AG04450 (cell line): ENCODE measurements around the gene LACTBL1. TPM values are rescaled to one million over a fixed set of nuclear protein-coding genes. Genes with fewer than 3 reads are reported as not detected.
"Not testable (repeated sequence)": the region's sequence is repeated elsewhere in the genome, so short reads cannot be mapped to it uniquely, and the experiment has no call there.

ENCODE experiments used
- CTCF ChIA-PET: fragments of 300-600, 350-600 bp; formaldehyde crosslinking; extraction: SDS; loops from one replicate; lab custom pipeline; 2022; ENCODE audit warnings: antibody characterized with exemption, inconsistent platforms; lab: Charles Lee
- POLR2A ChIA-PET: fragments of 350-600 bp; formaldehyde crosslinking; extraction: SDS; loops from one replicate; lab custom pipeline; 2021; ENCODE audit warnings: antibody characterized with exemption, inconsistent platforms; lab: Yijun Ruan, JAX
- DNase-seq: peaks from one replicate; pipeline ENCODE4 v3.0.0-alpha.2; 2011; ENCODE audit warnings: low read depth, low spot score
- H3K27ac ChIP-seq: one replicate; pipeline ENCODE4 v1.5.1; 2012; ENCODE audit warnings: low read depth, low read length, control low read depth
- H3K27me3 ChIP-seq: one replicate; pipeline ENCODE4 v1.6.0; 2012; ENCODE audit warnings: low read length; ENCODE audit not compliant: control insufficient read depth, insufficient read depth
- H3K4me3 ChIP-seq: 2 replicates; pipeline ENCODE4 v1.5.1; 2011; ENCODE audit warnings: mild to moderate bottlenecking, low read depth, low read length, control low read depth
- H3K9me3 ChIP-seq: 2 replicates; pipeline ENCODE4 v1.5.1; 2012; ENCODE audit warnings: low read length; ENCODE audit not compliant: control insufficient read depth, insufficient read depth
- polyA plus RNA-seq: library from polyadenylated mRNA; depleted of rRNA; stranded (reverse); fragments of >200 nt; gene quantifications from 2 replicates; pipeline ENCODE4 v1.2.3, GENCODE V29; 2011
- TF ChIP-seq, protein P1 (sequence below): IDR thresholded peaks from 2 replicates; pipeline ENCODE4 v1.5.1; 2011; ENCODE audit warnings: low read depth, low read length, control low read depth, inconsistent platforms

The LACTBL1 gene
- polyA plus RNA-seq, 1 experiment = not detected

DNA sequence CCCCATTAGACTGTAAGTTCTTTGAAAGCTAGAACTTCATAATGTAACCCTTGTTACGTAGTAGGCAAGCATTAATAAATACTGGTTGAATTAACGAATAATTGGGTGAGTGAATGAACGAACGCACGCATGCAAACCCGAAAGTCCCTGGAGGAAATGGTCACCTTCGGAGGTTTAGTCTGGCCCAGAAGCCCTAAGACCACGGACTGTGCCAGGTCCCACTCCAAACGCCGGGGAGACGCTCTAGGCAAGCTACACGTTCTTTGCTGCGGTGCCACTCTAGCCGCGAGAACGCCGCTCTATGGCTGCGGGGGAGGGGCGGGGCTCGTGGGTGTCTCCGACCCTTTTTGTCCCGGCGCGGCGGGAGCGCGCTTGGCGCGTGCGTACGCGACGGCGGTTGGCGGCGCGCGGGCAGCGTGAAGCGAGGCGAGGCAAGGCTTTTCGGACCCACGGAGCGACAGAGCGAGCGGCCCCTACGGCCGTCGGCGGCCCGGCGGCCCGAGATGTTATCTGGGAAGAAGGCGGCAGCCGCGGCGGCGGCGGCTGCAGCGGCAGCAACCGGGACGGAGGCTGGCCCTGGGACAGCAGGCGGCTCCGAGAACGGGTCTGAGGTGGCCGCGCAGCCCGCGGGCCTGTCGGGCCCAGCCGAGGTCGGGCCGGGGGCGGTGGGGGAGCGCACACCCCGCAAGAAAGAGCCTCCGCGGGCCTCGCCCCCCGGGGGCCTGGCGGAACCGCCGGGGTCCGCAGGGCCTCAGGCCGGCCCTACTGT, 46.6 kb upstream of the LACTBL1 start, which contains the start of gene KDM1A:
KDM1A (plus strand) TSS at position 375 of the 769 bp plus-strand sequence; CDS start at position 504, 129 bp downstream.
- TF ChIP-seq, protein P1, sequence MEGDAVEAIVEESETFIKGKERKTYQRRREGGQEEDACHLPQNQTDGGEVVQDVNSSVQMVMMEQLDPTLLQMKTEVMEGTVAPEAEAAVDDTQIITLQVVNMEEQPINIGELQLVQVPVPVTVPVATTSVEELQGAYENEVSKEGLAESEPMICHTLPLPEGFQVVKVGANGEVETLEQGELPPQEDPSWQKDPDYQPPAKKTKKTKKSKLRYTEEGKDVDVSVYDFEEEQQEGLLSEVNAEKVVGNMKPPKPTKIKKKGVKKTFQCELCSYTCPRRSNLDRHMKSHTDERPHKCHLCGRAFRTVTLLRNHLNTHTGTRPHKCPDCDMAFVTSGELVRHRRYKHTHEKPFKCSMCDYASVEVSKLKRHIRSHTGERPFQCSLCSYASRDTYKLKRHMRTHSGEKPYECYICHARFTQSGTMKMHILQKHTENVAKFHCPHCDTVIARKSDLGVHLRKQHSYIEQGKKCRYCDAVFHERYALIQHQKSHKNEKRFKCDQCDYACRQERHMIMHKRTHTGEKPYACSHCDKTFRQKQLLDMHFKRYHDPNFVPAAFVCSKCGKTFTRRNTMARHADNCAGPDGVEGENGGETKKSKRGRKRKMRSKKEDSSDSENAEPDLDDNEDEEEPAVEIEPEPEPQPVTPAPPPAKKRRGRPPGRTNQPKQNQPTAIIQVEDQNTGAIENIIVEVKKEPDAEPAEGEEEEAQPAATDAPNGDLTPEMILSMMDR = peak; percentile 2; the same call in 1 of the 2 replicates
- H3K27ac ChIP-seq = peak within 1 kb of the TSS; percentile 55
- no peaks in the 10 kb centered on the region for H3K27me3 ChIP-seq
- H3K4me3 ChIP-seq = peak within 1 kb of the TSS; percentile 86
- H3K9me3 ChIP-seq = no peaks in the 10 kb centered on the region; the same call in 1 of the 2 replicates
- ChIA-PET CTCF (interaction anchor here (2.3 kb wide), 1 partner anchor 165 kb away, joined by 6 read pairs; no protein-coding TSS in a partner anchor), POLR2A (interaction anchor here (0.5 to 1.5 kb wide), 4 partner anchors 18 to 325 kb away, joined by 3 to 5 read pairs (median 4); partner anchors contain the start of gene HNRNPR)
- peak; percentile 92 for DNase-seq

DNA sequence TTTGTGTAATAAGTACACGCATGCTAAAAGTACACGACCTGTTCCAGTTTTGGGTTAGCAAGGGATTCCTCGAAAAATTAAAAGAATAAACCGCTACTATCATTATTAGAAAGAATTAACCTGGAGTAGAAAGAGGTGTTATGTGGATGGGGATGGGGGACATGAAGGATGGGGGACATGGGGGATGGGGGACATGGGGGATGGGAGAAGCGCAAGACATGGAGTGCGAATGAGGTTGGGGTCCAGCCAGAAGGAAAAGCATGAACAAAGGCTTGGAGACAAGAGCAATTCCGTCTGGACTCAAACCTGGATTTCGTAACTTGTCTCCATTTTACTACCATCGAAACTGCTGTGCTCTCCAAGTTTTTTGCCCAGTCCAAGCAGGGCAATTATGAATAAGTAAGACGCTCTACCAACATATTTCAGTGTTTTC, 46.0 kb upstream of the LACTBL1 start:
- Histone ChIP-seq H3K27ac (peak overlapping the region; percentile 12), H3K27me3 (no peaks in the 10 kb centered on the region), H3K4me3 (peak overlapping the region; percentile 86), H3K9me3 (no peaks in the 10 kb centered on the region; the same call in 1 of the 2 replicates)
- DNase-seq = no peak
- ChIA-PET CTCF (interaction anchor here (2.3 kb wide), 1 partner anchor 166 kb away, joined by 6 read pairs; no protein-coding TSS in a partner anchor), POLR2A (interaction anchor here (0.5 to 1.5 kb wide), 3 partner anchors 19 to 326 kb away, joined by 3 to 5 read pairs (median 4); partner anchors contain the start of gene HNRNPR)
- TF ChIP-seq, protein P1 = no peak

DNA sequence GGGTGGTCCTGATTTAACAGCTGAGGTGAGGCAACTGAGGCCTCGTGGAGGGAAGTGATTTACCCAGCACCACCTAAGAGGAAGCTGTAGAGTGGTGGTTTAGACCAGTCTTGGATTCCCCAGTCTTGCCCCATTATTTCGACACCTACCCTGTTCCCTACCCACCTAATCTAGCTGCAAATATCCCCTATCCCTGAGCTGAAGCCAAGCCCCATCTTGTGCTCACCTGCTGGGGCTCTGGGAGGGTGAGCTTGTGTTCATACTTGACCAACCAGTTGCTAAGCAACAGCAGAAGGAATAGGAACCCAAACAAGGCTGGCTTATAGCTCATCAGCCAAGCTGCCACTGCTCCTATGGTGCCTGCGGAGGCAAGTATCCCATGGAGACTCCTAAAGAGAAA, 41.0 kb upstream of the LACTBL1 start:
- DNase-seq = no peak
- TF ChIP-seq, protein P1 = no peak
- ChIA-PET CTCF (interaction anchor here (1.5 kb wide), 1 partner anchor 171 kb away, joined by 4 read pairs; no protein-coding TSS in a partner anchor), POLR2A (no interaction called here)
- Histone ChIP-seq H3K27ac (no peak overlapping the region), H3K4me3 (no peak overlapping the region), H3K27me3 (no peaks in the 10 kb centered on the region), H3K9me3 (no peaks in the 10 kb centered on the region)

DNA sequence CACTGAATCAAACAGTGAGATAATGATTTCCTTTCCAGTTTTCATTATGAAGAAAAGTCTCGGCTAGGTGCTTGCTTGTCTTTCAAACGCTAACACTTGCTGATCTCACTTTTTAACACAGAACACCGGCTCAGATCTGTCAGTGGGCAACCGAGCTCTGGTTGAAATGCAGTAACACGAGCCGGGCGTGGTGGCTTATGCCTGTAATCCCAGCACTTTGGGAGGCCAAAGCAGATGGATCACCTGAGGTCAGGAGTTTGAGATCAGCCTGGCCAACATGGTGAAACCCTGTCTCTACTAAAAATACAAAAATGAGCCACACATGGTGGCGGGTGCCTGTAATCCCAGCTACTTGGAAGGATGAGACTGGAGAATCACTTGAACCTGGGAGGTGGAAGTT, 37.4 kb upstream of the LACTBL1 start:
- H3K27me3 ChIP-seq, CTCF ChIA-PET, DNase-seq, H3K27ac ChIP-seq, H3K9me3 ChIP-seq, H3K4me3 ChIP-seq: not testable (repeated sequence)
- POLR2A ChIA-PET = interaction anchor here (0.6 kb wide), 1 partner anchor 159 kb away, joined by 6 read pairs; the partner anchor contains the start of gene LUZP1

DNA sequence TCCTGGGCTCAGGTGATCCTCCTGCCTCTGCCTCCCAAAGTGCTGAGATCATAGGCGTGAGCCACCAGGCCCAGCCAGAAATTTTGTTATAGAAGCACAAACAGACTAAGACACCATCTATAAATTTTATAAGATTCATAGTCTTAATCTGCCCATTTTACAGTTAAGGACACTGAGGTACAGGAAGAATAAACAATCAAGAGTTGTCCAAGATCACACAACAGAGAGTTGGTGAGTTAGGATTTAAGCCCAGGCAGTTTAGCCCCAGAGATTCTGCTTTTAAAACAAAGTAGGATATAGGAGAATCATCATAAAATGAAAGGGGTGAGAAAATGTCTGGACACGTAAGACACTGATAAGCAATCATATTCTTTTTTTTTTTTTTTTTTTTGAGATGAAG, 36.2 kb upstream of the LACTBL1 start:
- no peak overlapping the region for H3K4me3 ChIP-seq
- CTCF ChIA-PET = no interaction called here
- no peaks in the 10 kb centered on the region for H3K27me3 ChIP-seq
- no peaks in the 10 kb centered on the region for H3K9me3 ChIP-seq
- no peak for DNase-seq
- TF ChIP-seq, protein P1 = no peak
- H3K27ac ChIP-seq = no peak overlapping the region
- POLR2A ChIA-PET = no interaction called here
